Coronary artery (tissue), 2 donors: ENCODE results near the gene SUMF1.

ENCODE experiments used
- DNase-seq: peaks from one replicate; pipeline ENCODE4 v3.0.0-alpha.2; 2017; ENCODE audit warnings: low spot score
- H3K27ac ChIP-seq, 2 donors: fragments of 200-600 bp; sonication (generic); one replicate each; pipeline ENCODE4 v1.5.1; 2016 to 2019
- H3K4me3 ChIP-seq: fragments of 200-600 bp; sonication (generic); 2 replicates; pipeline ENCODE4 v1.5.1; 2016; ENCODE audit warnings: mild to moderate bottlenecking, moderate library complexity
- CTCF ChIP-seq: fragments of 200-600 bp; sonication (generic); IDR thresholded peaks from one replicate; pipeline ENCODE4 v1.5.1; 2019; ENCODE audit warnings: antibody characterized with exemption

The SUMF1 gene

DNA sequence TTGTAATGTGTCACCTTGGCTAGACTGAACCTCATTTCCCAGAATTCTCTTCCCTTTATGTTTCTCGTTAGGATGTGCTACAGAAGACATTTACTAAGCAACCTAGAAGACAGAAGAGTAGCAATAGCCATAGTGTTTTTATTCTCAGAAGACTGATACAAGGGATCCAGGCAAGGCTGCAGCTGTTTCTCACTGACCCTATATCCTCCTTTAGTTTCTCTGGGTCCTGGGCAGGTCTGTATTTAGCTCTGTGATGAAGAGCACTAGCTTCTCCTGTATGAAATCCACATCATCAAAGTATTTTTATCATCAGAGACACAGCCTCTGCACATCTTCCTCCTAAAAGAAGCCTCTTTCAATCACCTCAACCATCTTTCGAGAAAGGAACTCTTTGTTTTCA is 72.5 kb downstream of the SUMF1 start:
- H3K4me3 ChIP-seq = no peak overlapping the region
- DNase-seq = no peak
- no peak for TF ChIP-seq CTCF
- H3K27ac ChIP-seq = no peak overlapping the region

DNA sequence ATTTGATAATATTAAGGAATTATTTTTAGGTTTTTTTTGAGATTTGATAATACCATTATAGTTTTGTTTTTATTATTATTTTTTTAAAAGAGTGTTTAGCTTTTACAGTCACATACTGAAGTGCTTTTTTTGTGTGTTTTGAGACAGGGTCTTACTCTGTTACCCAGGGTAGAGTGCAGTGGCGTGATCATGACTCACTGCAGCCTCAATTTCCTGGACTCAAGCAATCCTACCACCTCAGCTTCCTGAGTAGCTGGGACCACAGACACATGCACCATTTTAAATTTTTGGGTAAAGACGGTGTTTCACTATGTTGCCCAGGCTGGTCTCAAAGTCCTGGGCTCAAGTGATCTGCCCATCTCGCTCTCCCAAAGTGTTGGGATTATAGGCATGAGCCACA is 73.0 kb downstream of the SUMF1 start:
- Histone ChIP-seq H3K4me3 (no peak overlapping the region), H3K27ac (no peak overlapping the region)
- no peak for TF ChIP-seq CTCF
- no peak for DNase-seq

- TF ChIP-seq CTCF = no peak
- Histone ChIP-seq H3K4me3 (no peak overlapping the region), H3K27ac (no peak overlapping the region)
- no peak for DNase-seq
Measured at GRCh38 chr3:4392992-4393391, 74.1 kb downstream of the SUMF1 start.

GRCh38 chr3:4387210-4388204 is 79.6 kb downstream of the SUMF1 start:
- H3K27ac ChIP-seq = no peak overlapping the region
- TF ChIP-seq CTCF = no peak
- DNase-seq = no peak
- H3K4me3 ChIP-seq = no peak overlapping the region

GRCh38 chr3:4385201-4385600 is 81.9 kb downstream of the SUMF1 start:
- DNase-seq = no peak
- TF ChIP-seq CTCF = no peak
- Histone ChIP-seq H3K4me3 (no peak overlapping the region), H3K27ac (no peak overlapping the region)

DNA sequence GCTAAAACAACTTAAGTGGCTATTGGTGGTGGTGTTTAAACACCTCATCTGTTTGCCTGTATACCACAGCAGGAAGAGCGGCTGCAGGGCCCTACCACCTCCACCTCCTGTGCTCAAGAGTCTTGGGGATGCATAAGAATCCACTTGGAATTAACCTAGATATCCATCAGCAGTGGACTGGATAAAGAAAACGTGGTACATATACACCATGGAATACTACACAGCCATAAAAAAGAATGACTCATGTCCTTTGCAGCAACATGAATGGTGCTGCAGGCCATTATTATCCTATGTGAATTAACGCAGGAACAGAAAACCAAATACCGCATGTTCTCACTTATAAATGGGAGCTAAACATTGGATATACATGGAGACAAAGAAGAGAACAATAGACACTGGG is 87.1 kb downstream of the SUMF1 start:
- Histone ChIP-seq H3K4me3 (no peak overlapping the region), H3K27ac (no peak overlapping the region)
- TF ChIP-seq CTCF = no peak
- no peak for DNase-seq

GRCh38 chr3:4376499-4376898 is 90.6 kb downstream of the SUMF1 start:
- no peak overlapping the region for H3K4me3 ChIP-seq
- no peak overlapping the region for H3K27ac ChIP-seq
- TF ChIP-seq CTCF = no peak
- no peak for DNase-seq
